Liver (tissue), 9 donors: Measurements from ENCODE around the gene UNC13D. TPM values are rescaled to one million over a fixed set of nuclear protein-coding genes. Genes with fewer than 3 reads are reported as not detected.
A peak's percentile ranks its signal among the peaks of the same experiment; 100 is the strongest.

ENCODE experiments used
- DNase-seq: peaks from one replicate; pipeline ENCODE4 v3.0.0-alpha.2; 2017; ENCODE audit warnings: low spot score
- H3K27ac ChIP-seq, 2 donors: one replicate each; pipeline ENCODE4 v1.7.0; 2013; ENCODE audit warnings: inconsistent platforms in 2 of 2, low read length in 2 of 2, control low read depth in 1 of 2, low read depth in 1 of 2, mild to moderate bottlenecking in 1 of 2
- H3K27me3 ChIP-seq, 4 donors: one replicate each; pipeline versions ENCODE4 v1.6.1 to v1.7.0; 2013; ENCODE audit warnings: low read length in 3 of 4, inconsistent platforms in 1 of 4, mild to moderate bottlenecking in 1 of 4, moderate library complexity in 1 of 4; ENCODE audit not compliant: control insufficient read depth in 4 of 4, insufficient read depth in 4 of 4
- H3K36me3 ChIP-seq, 4 donors: one replicate each; pipeline versions ENCODE4 v1.6.1 to v1.7.0; 2013; ENCODE audit warnings: low read length in 3 of 4, mild to moderate bottlenecking in 3 of 4, low read depth in 1 of 4, moderate library complexity in 1 of 4; ENCODE audit not compliant: control insufficient read depth in 4 of 4, insufficient read depth in 3 of 4
- H3K4me1 ChIP-seq, 4 donors: one replicate each; pipeline versions ENCODE4 v1.6.1 to v1.7.0; 2013; ENCODE audit warnings: low read length in 3 of 4, mild to moderate bottlenecking in 3 of 4, moderate library complexity in 1 of 4; ENCODE audit not compliant: control insufficient read depth in 4 of 4, insufficient read depth in 4 of 4
- H3K4me3 ChIP-seq, 3 donors: one replicate each; pipeline versions ENCODE4 v1.6.1 to v1.7.0; 2013; ENCODE audit warnings: low read length in 3 of 3, control low read depth in 1 of 3, low read depth in 1 of 3, mild to moderate bottlenecking in 1 of 3
- H3K9ac ChIP-seq, 2 donors: one replicate each; pipeline ENCODE4 v1.7.0; 2013; ENCODE audit warnings: low read length in 2 of 2, mild to moderate bottlenecking in 2 of 2, moderate library complexity in 2 of 2, control low read depth in 1 of 2, low read depth in 1 of 2
- H3K9me3 ChIP-seq, 4 donors: one replicate each; pipeline versions ENCODE4 v1.6.1 to v1.7.0; 2013; ENCODE audit warnings: low read length in 3 of 4; ENCODE audit not compliant: control insufficient read depth in 4 of 4
- ATF3 ChIP-seq: IDR thresholded peaks from 2 replicates; pipeline ENCODE4 v1.6.1; 2016; ENCODE audit warnings: antibody characterized with exemption
- CTCF ChIP-seq: fragments of 150-350 bp; IDR thresholded peaks from 2 replicates; pipeline ENCODE4 v1.5.1; 2017; ENCODE audit warnings: improper control_type of control experiment, low read depth, low read length; ENCODE audit not compliant: missing input control
- FOXA1 ChIP-seq: IDR thresholded peaks from 2 replicates; pipeline ENCODE4 v1.6.1; 2016; ENCODE audit warnings: antibody characterized with exemption
- FOXA2 ChIP-seq: IDR thresholded peaks from 2 replicates; pipeline ENCODE4 v1.6.1; 2016; ENCODE audit warnings: antibody characterized with exemption
- GABPA ChIP-seq, 2 donors: IDR thresholded peaks in 1 of 2; conservative IDR thresholded peaks in 1 of 2; 2 replicates each; pipeline ENCODE4 v1.6.1; 2016; ENCODE audit warnings: antibody characterized with exemption in 2 of 2, mild to moderate bottlenecking in 1 of 2, moderate library complexity in 1 of 2
- HNF4A ChIP-seq, 2 donors: conservative IDR thresholded peaks; 2 replicates each; pipeline ENCODE4 v1.6.1; 2016; ENCODE audit warnings: antibody characterized with exemption in 2 of 2, mild to moderate bottlenecking in 2 of 2
- HNF4G ChIP-seq: IDR thresholded peaks from 2 replicates; pipeline ENCODE4 v1.6.1; 2016; ENCODE audit warnings: antibody characterized with exemption
- JUND ChIP-seq, 2 donors: IDR thresholded peaks; 2 replicates each; pipeline ENCODE4 v1.6.1; 2016; ENCODE audit warnings: antibody characterized with exemption in 2 of 2
- NR2F2 ChIP-seq: IDR thresholded peaks from 2 replicates; pipeline ENCODE4 v1.6.1; 2016; ENCODE audit warnings: antibody characterized with exemption
- RAD21 ChIP-seq, 2 donors: IDR thresholded peaks; 2 replicates each; pipeline ENCODE4 v1.6.1; 2016; ENCODE audit warnings: antibody characterized with exemption in 2 of 2, mild to moderate bottlenecking in 2 of 2
- REST ChIP-seq: IDR thresholded peaks from 2 replicates; pipeline ENCODE4 v1.6.1; 2016; ENCODE audit warnings: antibody characterized with exemption, mild to moderate bottlenecking
- RXRA ChIP-seq, 2 donors: IDR thresholded peaks; 2 replicates each; pipeline ENCODE4 v1.6.1; 2017 to 2018; ENCODE audit warnings: antibody characterized with exemption in 2 of 2, mild to moderate bottlenecking in 1 of 2
- SP1 ChIP-seq: IDR thresholded peaks from 2 replicates; pipeline ENCODE4 v1.6.1; 2018; ENCODE audit warnings: antibody characterized with exemption, mild to moderate bottlenecking
- TAF1 ChIP-seq: conservative IDR thresholded peaks from 2 replicates; pipeline ENCODE4 v1.6.1; 2016; ENCODE audit warnings: antibody characterized with exemption, mild to moderate bottlenecking
- YY1 ChIP-seq: IDR thresholded peaks from 2 replicates; pipeline ENCODE4 v1.6.1; 2016; ENCODE audit warnings: antibody characterized with exemption, mild to moderate bottlenecking
- ZBTB33 ChIP-seq: IDR thresholded peaks from 2 replicates; pipeline ENCODE4 v1.6.1; 2016; ENCODE audit warnings: antibody characterized with exemption
- WGBS: extraction: QIAGEN DNeasy Blood & Tissue Kit; methylation state at CpG from one replicate; pipeline ENCODE4 v1.1.7; 2013; 5-methylcytosine and 5-hydroxymethylcytosine counted together
- polyA plus RNA-seq, 2 donors: library from polyadenylated mRNA; stranded (reverse) in 1 of 2; unstranded in 1 of 2; fragments of 200-250 nt in 1 of 2; fragments of >200 nt in 1 of 2; fragmentation: Nextera tagmentation in 1 of 2; extraction: Ambion mirVana in 1 of 2; gene quantifications; one replicate each; pipeline versions ENCODE4 v1.2.1 to v1.2.3, GENCODE V29; 2013 to 2015
- total RNA-seq, 2 donors: library from RNA; depleted of rRNA; stranded (reverse); fragments of >200 nt; gene quantifications; one replicate each; pipeline ENCODE4 v1.2.3, GENCODE V29; 2014
- donor health status: healthy.
- donor health status: healthy.
- donor health status: healthy.
- donor health status: healthy.
- donor health status: healthy.

The UNC13D gene
- total and polyA plus RNA-seq, 4 donors: 2.1 to 22.9 (median 7.6) TPM

- no peak overlapping the region for H3K27ac ChIP-seq
- no peaks in the 10 kb centered on the region for H3K27me3 ChIP-seq
- TF ChIP-seq REST (no peak), HNF4G (no peak), FOXA2 (no peak), ATF3 (no peak), GABPA (IDR thresholded peaks at IDR 0.05 in 1 of 2, conservative IDR thresholded peaks at IDR 0.05 in 1 of 2) (no peak), RXRA (IDR thresholded peaks at IDR 0.05) (no peak), HNF4A (conservative IDR thresholded peaks at IDR 0.05) (no peak), YY1 (no peak), ZBTB33 (no peak), SP1 (no peak), FOXA1 (no peak), TAF1 (no peak), JUND (IDR thresholded peaks at IDR 0.05) (no peak), RAD21 (IDR thresholded peaks at IDR 0.05) (no peak), NR2F2 (no peak)
- H3K4me1 ChIP-seq: peaks cover 0 to 11% (median 10%) of the 10 kb centered on the region in 4 donors
- 94% methylated on average over 6 of the region's 6 CpGs for WGBS
- peaks cover 13 to 62% (median 19%) of the 10 kb centered on the region in 4 donors for H3K36me3 ChIP-seq
- no peak overlapping the region for H3K9ac ChIP-seq
- H3K4me3 ChIP-seq: no peak overlapping the region
- no peaks in the 10 kb centered on the region for H3K9me3 ChIP-seq
- no peak for DNase-seq
Measured at GRCh38 chr17:75814021-75814395, 30.2 kb downstream of the UNC13D start.

GRCh38 chr17:75813081-75814020 lies 30.9 kb downstream of the UNC13D start:
- peaks cover 13 to 55% (median 18%) of the 10 kb centered on the region in 4 donors for H3K36me3 ChIP-seq
- DNase-seq: peak; percentile 56
- no peaks in the 10 kb centered on the region for H3K9me3 ChIP-seq
- H3K4me3 ChIP-seq: no peak overlapping the region
- peaks cover 0 to 17% (median 14%) of the 10 kb centered on the region in 4 donors for H3K4me1 ChIP-seq
- no peak overlapping the region for H3K27ac ChIP-seq
- H3K27me3 ChIP-seq: no peaks in the 10 kb centered on the region
- 96% methylated on average over 24 of the region's 24 CpGs for WGBS
- H3K9ac ChIP-seq: no peak overlapping the region
- TF ChIP-seq REST (no peak), YY1 (no peak), TAF1 (no peak), CTCF (no peak), HNF4G (no peak), ZBTB33 (no peak), ATF3 (no peak), JUND (IDR thresholded peaks at IDR 0.05) (no peak)
